Glutamatergic neuron (in vitro differentiated cells): ENCODE results near the gene NDUFS8. TPM values are rescaled to one million over a fixed set of nuclear protein-coding genes. Genes with fewer than 3 reads are reported as not detected.

Source experiments
- DNase-seq: peaks from one replicate; pipeline ENCODE4 v3.0.0; 2022
- H3K27ac Mint-ChIP-seq: one replicate; pipeline ENCODE4 v1.8.0; 2020; ENCODE audit warnings: mild to moderate bottlenecking, mixed read lengths, inconsistent platforms; ENCODE audit not compliant: unreplicated experiment
- H3K27me3 Mint-ChIP-seq: one replicate; pipeline ENCODE4 v1.8.0; 2020; ENCODE audit warnings: mild to moderate bottlenecking, moderate library complexity, mixed read lengths, inconsistent platforms; ENCODE audit not compliant: unreplicated experiment
- H3K36me3 Mint-ChIP-seq: one replicate; pipeline ENCODE4 v1.8.0; 2020; ENCODE audit warnings: mild to moderate bottlenecking, mixed read lengths, inconsistent platforms; ENCODE audit not compliant: unreplicated experiment
- H3K4me1 Mint-ChIP-seq: one replicate; pipeline ENCODE4 v1.8.0; 2020; ENCODE audit warnings: mild to moderate bottlenecking, low read depth, mixed read lengths, inconsistent platforms; ENCODE audit not compliant: unreplicated experiment
- H3K4me3 Mint-ChIP-seq: one replicate; pipeline ENCODE4 v1.8.0; 2020; ENCODE audit warnings: mild to moderate bottlenecking, mixed read lengths, inconsistent platforms; ENCODE audit not compliant: unreplicated experiment
- H3K9me3 Mint-ChIP-seq: one replicate; pipeline ENCODE4 v1.8.0; 2020; ENCODE audit warnings: mild to moderate bottlenecking, moderate library complexity, mixed read lengths, inconsistent platforms; ENCODE audit not compliant: unreplicated experiment
- CTCF ChIP-seq: fragments of 200-600 bp; sonication (generic); IDR thresholded peaks from one replicate; pipeline ENCODE4 v1.5.0; 2021; ENCODE audit not compliant: partially characterized antibody, unreplicated experiment
- total RNA-seq: library from RNA; stranded (reverse); fragmentation: NEBNext Ultra II Directional; extraction: Animal tissue kit (Norgen Biotek cat#: 25700); gene quantifications from one replicate; pipeline ENCODE4 v1.2.1, GENCODE V29; 2021; ENCODE audit not compliant: unreplicated experiment

Gene NDUFS8
- total RNA-seq, 1 donor from 2014 or later = 136 TPM

GRCh38 chr11:68047437-68048290 is 17.2 kb downstream of the NDUFS8 start:
- Mint-ChIP-seq H3K4me3 (no peak overlapping the region), H3K36me3 (no peaks in the 10 kb centered on the region), H3K4me1 (peaks cover 1% of the 10 kb centered on the region), H3K9me3 (peaks cover 8% of the 10 kb centered on the region), H3K27me3 (no peaks in the 10 kb centered on the region), H3K27ac (no peak overlapping the region)
- TF ChIP-seq CTCF = no peak
- no peak for DNase-seq

DNA sequence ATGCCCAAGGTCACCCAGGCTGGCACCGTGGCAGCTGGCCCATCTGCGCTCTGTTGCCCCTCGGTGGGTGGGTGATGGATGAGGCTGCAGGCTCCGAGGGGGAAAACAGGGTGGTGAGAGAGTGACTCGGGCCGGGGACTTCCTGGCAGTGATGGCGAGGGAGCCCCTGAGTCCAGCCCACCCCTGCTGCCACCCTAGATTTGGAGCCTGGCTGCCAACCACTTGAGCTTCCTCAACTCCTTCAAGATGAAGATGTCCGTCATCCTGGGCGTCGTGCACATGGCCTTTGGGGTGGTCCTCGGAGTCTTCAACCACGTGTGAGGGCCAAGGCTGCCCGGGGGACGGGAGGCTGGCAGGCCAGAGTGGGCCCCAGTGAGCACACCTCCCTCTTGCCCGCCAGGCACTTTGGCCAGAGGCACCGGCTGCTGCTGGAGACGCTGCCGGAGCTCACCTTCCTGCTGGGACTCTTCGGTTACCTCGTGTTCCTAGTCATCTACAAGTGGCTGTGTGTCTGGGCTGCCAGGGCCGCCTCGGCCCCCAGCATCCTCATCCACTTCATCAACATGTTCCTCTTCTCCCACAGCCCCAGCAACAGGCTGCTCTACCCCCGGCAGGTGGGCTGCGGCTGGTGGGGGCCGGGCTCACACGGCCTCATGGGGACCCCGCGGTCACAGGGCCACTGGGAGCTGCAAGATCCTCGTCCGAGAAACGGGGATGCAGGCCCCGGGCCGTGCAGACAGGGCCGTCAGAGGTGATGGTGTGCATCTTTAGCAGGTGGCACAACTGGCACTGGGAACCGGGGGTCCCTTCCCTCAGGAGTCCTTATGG is 18.4 kb downstream of the NDUFS8 start:
- TF ChIP-seq CTCF = no peak
- DNase-seq = no peak
- H3K27me3 Mint-ChIP-seq = no peaks in the 10 kb centered on the region

GRCh38 chr11:68049509-68050370 is 19.3 kb downstream of the NDUFS8 start:
- DNase-seq = no peak
- TF ChIP-seq CTCF = no peak

More for the DNA sequence above, 18.4 kb downstream of the NDUFS8 start:
- peaks cover 14% of the 10 kb centered on the region for H3K4me1 Mint-ChIP-seq
- H3K9me3 Mint-ChIP-seq = peaks cover 8% of the 10 kb centered on the region
- H3K36me3 Mint-ChIP-seq = no peaks in the 10 kb centered on the region
- no peak overlapping the region for H3K27ac Mint-ChIP-seq
- no peak overlapping the region for H3K4me3 Mint-ChIP-seq

GRCh38 chr11:68050371-68050841 is 19.9 kb downstream of the NDUFS8 start:
- Mint-ChIP-seq H3K36me3 (no peaks in the 10 kb centered on the region), H3K27me3 (peaks cover 2% of the 10 kb centered on the region), H3K4me3 (no peak overlapping the region), H3K9me3 (peaks cover 8% of the 10 kb centered on the region), H3K27ac (no peak overlapping the region), H3K4me1 (peaks cover 18% of the 10 kb centered on the region)
- no peak for DNase-seq
- TF ChIP-seq CTCF = no peak

More at GRCh38 chr11:68049509-68050370, 19.3 kb downstream of the NDUFS8 start:
- Mint-ChIP-seq H3K4me1 (peaks cover 18% of the 10 kb centered on the region), H3K9me3 (peaks cover 8% of the 10 kb centered on the region), H3K27me3 (no peaks in the 10 kb centered on the region), H3K27ac (no peak overlapping the region), H3K4me3 (no peak overlapping the region), H3K36me3 (no peaks in the 10 kb centered on the region)
